CD4-positive, alpha-beta T cell treated with Interleukin-10 for 1 hour (primary cell): ENCODE measurements around the gene KLK1.
A peak's percentile ranks its signal among the peaks of the same experiment; 100 is the strongest.

Experiments used
- DNase-seq: peaks from one replicate; pipeline ENCODE4 v3.0.0-alpha.2; 2020

KLK1 gene

GRCh38 chr19:50835785-50836542 is 12.4 kb upstream of the KLK1 start:
- DNase-seq, result peak; percentile 68

DNA sequence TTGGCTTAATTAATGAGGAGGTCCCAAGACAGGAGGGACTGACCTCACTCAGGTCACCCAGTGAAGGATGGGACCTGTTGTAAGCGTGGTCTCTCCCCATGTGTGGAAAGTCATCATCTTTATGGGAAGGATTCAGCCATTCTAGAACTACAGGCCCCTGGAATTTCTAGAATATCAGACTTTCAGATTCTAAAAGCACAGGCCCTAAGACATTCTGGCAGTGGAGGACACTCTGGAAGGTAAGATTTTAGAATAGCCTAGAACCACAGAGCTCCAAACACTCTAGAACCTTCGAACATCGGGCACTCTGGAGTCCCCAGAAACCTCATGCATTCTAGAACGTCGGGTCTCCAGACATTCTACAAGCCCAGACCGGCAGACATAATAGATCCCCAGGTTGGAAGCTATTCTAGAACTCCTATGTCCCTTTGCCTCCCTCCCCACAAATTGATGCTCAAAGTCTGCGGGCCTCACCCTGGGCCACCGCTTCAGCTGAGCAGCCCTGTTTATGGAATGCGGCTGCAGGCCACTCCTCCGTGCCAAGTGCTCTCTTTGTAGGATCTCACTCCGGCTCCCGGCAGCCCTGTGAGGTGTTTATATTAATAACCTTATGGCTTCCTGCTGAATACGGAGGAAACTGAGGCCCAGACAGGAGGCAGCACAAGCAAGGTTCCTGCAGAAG is 11.7 kb upstream of the KLK1 start:
- DNase-seq, result no peak

DNA sequence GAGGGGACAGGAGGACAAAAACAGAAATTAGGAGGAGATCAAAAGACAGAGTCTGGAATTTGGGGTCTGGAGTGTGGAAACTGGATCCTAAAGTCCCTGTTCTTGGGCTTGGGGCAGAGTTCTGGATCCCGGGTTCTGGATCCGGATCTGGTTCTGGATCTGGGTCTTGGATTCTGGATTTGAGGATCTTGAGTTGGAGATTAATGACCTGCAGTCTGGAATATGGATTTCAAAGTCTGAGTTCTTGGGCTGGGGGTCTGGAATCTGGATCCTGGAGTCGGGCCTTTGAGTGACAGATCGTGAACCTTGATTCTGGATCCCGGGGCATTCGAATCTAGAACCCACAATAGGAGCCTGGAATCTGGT is 10.2 kb upstream of the KLK1 start:
- DNase-seq, result no peak

DNA sequence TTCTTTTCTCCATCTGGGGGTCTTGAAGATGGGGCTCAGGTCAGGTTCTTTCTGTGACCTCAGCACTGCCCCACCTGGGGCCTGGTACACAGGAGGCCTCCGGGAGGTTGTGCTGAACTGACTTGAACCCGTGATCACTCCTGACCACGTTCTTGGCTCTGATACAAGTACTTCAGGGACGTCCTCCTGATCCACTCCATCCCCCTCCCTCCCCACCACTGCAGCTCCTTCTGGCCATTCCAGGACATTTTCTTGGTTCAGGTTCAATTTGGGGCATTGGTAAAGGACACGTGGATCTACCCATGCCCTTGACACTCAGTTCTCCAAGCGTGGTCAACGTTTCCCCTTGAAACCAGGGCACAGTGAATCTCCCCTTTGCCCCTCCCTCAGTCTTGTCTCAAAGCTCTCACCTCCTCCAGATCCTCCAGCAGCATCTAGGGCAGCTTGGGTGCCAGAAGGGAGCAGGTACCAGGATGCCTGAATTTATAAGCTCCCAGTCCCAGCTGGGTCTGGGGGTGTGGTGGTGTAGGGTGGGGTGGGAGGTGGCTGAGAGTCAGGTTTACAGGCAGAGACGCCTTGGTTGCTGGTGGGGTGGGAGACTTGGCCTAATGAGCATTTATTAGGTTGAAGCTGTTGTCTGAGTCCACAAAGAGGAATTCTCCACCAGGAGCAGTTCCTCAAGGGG is 9.7 kb upstream of the KLK1 start, which contains the start of gene KLK15:
Gene KLK15, minus strand, starts transcription at position 458 of the 685 bp plus-strand sequence. CDS start 2,082 bp downstream, outside the sequence.
- no peak for DNase-seq

DNA sequence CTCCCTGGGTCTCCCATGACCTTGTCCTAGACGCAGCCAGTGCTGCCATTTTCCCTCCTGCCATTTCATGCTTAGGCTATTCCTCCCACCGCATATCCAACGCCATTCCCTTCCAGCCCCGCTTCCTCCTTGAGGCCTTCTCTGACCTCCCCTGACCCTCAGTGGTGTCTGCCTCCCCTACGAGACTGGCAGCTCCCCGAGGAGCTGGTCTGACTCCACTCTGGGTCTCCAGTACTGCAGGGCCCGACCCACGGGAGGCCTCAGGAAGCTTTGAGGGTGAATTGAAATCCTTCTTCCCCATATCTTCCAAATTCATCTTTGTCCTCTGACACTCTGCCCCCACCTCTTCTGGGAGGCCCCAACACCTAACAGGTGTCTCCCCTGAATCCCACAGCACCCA is 9.1 kb upstream of the KLK1 start:
- no peak for DNase-seq

- DNase-seq, result no peak
These were observed 7.4 kb upstream of the KLK1 start for GRCh38 chr19:50831026-50831396.

- no peak for DNase-seq
These were observed 6.9 kb upstream of the KLK1 start for GRCh38 chr19:50830266-50831025.

DNA sequence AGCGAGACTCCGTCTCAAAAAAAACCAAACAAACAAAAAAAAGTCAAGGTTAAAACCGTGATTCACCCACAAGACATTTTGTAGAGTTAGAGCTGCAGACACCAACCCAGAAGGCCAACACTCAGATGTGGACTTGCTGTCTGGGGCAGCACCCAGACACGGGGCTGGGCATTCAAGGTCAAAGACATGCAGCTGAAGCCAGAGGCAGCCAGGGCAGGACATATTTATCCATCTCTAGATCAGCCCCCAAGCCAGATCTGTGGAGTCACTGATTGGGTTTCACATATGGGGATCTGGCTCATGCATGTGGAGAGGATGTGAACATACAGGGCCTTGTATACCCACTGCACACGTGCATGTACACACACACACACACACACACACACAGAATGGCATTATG is 6.2 kb upstream of the KLK1 start:
- no peak for DNase-seq

DNA sequence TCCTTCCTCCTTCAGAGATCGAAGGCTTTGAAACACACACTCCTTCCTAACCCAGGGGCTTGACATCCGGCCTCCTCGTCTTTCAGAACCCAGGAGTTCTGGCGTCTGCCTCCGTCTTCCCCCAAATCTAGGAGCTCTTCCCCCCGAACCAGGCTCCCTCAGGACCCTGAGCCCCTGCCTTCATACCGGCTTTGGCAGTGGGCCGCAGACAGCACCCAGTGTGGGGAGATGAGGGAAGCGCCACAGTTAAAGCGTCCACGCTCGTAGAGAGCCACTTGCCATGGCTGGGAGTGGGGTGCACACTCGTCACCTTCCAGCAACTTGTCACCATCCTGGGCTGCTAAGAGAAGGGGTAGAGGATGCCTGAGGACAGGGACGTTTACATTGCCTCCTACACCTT is 3.9 kb upstream of the KLK1 start:
- DNase-seq, result no peak

- DNase-seq, result no peak
These were observed 3.1 kb upstream of the KLK1 start for GRCh38 chr19:50826492-50827240.

DNA sequence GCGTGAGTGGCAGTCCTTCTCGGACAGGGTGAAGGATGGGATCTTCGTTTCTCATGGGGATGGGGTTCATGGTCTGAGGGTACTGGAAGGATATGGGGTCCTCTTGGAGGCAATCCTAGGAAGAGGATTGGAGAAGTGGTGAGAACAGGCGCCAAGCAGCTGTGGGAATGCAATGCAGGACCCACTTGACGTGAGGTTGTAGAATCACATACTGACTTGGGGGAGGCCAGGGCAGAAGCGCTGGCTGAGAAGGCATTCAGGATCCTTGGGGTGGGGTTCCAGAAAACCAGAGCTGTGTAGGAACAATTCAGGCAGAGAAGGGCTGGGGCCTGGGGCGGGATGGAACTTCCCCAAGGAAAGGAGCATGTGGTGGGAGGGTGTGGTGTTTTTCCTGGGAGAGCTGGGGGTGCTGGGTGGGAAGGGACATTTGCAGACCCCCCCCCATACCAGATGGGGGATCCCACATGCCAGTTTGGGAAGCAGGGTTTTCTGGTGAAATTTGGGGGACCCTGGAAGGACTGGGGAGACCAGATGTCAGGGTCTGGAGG is 852 bp downstream of the KLK1 start:
- DNase-seq, result no peak

- DNase-seq, result no peak
These were observed 2.0 kb downstream of the KLK1 start for GRCh38 chr19:50821622-50822021.

DNA sequence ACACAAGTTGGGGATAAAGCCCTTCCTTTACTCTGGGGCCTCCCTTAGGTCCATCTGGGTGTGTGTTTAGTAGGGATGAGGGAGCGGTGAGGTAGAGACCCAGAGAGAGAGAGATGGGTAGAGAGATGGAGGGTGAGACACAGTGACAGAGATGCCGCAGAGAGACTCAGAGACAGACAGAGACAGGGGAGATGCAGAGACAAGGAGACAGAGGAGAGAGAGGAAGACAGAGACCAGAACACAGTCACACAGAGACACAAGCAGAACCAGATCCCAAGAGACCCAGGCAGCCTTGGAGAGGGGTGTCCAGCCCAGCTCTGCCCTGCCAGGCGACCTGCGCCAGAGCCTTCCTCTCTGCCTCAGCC is 2.4 kb downstream of the KLK1 start:
- DNase-seq, result no peak

DNA sequence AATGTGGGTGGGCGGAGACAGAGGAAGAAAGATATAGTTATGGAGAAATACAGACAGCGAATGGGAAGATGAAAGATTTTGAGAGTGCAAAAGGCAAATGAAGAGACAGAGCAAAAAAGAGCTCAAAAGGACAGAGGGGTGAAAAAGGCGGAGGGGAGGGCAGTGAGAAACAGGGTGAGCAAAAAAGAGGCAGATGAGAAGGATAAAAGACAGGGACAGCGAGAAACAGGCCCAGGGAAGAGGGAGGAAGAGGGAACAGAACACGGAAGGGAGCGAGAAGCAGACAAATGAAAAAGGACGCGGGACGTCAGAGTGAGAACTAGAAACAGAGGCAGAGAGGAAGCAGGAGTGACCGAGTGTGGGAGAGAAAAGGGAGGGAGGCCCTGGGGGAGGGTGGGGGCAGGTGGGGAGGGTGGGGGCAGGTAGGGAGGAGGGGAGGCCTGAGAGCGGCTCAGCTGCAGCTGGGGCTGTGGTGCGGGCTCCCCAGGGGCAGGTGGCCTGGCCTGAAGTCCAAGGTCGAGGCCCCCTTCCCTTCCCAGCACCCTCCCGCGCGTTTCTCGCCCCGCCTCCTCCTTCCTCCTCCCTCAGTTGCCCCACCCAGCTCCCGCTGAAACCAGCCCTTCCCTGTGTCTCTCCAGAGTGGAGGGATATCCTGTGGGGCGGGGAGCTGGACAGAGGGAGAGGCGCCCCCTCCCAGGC is 2.9 kb downstream of the KLK1 start:
- DNase-seq, result no peak

GRCh38 chr19:50820086-50820485 is 3.5 kb downstream of the KLK1 start:
- DNase-seq, result no peak

GRCh38 chr19:50819636-50820035 is 4.0 kb downstream of the KLK1 start:
- DNase-seq, result no peak

GRCh38 chr19:50818859-50819472 is 4.6 kb downstream of the KLK1 start:
- DNase-seq, result no peak

GRCh38 chr19:50817941-50818858 is 5.4 kb downstream of the KLK1 start:
- DNase-seq, result peak; percentile 33

DNA sequence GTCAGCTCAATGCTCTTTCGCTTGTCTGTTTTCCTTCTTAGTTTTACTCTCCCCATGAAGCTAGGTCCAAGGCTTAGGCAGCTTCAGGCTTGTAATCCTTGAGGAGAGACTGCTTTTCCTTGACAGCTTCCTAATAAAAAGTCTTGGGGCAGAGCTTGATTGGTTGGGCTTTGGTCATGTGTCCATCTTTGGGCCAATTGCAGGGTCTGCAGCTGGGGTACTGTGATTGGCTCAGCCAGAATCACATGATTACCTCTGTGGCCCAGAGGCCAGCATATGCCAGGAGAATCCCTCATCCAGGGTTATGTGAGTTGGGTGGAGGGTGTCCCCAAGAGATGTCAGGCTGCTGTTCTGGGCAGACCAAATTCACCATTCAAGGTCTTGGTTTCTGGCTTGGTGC is 8.1 kb downstream of the KLK1 start:
- no peak for DNase-seq

GRCh38 chr19:50814883-50815282 is 8.7 kb downstream of the KLK1 start:
- no peak for DNase-seq
